GM21447 (cell line): Measurements from ENCODE around the gene NDE1.
"Not testable (repeated sequence)": the region's sequence is repeated elsewhere in the genome, so short reads cannot be mapped to it uniquely, and the experiment has no call there.

Experiments used
- ATAC-seq: cut with Tn5 transposase; IDR thresholded peaks from one replicate; pipeline ENCODE4 v1.9.1; 2021; ENCODE audit not compliant: unreplicated experiment

Gene NDE1

DNA sequence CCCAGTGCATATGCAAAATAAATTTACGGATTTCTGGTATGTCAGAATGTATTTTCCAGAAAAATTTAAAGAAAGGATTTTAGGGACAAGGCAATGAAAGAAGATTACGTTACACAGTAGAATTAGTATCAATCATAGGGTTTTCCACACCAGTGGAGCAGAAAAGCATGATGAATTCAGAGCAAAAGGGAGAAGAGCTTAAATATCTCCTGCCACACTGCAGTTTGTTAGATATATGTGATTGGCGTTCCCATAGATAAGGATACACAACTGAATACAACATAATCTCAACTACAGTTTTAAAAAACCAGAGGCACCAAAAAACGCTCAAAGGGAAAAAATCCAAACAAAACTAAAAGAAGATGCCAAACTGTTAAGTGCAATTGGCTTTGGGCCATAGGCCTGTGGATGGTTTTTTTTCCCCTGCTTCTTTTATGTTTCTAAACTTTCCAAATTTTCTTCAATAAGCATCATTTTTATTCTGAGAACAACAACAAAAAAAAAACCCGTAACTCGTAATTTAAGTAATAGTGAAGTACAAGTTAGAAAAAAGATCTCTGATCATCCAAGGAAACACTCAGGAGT, 29.3 kb upstream of the NDE1 start:
- no peak for ATAC-seq

DNA sequence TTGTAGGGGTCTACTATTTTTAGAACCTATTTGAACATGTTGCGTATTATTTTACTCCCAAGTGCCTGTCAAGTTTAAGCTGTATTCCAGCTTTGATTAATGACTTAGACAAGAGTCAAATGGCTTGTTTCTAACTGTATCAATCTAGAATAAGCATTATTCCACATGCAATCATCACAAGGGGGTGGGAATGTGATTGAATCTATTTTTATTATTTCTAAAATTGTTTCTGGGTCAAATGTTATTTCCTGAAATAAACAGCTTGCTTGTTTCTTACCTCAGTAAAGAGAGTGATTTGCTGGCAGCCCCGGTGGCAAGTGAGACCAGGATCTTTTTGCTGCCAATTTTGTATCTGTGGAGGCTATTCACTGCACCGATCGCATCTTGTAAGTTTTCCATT, 28.6 kb upstream of the NDE1 start:
- ATAC-seq = no peak

GRCh38 chr16:15621889-15622288, 28.2 kb upstream of the NDE1 start:
- ATAC-seq = no peak

DNA sequence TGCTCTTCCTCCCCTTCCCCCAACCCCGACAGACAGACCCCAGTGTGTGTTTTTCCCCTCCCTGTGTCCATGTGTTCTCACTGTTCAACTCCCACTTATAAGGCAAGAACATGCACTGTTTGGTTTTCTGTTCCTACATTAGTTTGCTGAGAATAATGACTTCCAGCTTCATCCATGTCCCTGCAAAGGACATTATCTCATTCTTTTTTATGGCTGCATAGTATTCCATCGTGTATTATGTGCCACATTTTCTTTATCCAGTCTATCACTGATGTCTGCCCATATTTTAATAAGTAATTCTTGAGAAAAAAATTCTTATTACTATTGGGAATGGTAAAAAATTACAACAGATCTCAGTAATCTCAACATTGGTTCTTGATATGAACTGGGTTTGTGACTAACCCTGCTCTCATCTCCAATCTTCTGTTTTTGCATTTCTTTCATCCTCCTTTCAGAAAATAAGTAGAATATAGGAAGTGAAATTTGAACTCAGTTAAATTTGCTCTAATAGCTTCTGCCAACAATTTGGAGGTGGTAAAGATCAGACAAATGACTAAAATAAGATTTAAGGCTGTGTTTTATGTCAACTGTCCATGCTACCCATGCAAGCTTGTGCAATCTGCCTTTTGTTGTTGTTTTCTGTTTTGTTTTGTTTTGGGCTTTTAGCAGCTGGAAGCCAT, 18.2 kb upstream of the NDE1 start:
- no peak for ATAC-seq

DNA sequence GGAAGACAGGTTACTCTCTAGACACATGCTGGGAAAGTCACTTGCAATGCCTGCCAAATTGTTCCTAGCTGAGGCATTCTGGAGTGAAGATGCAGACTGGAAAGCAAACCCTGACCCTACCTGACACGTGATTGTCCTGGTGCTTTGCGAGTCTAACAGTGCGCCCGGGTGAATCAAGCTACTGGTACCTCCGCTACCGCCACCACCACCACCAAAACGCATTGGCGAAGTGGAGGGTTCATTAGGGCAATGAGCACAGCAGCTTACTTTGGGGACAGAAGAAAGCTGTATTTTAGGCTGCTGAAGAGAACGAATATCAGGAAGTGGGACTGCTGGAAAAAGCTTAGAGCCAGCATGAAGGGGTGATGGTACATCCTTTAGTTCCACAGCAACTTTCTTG, 14.1 kb upstream of the NDE1 start:
- no peak for ATAC-seq

DNA sequence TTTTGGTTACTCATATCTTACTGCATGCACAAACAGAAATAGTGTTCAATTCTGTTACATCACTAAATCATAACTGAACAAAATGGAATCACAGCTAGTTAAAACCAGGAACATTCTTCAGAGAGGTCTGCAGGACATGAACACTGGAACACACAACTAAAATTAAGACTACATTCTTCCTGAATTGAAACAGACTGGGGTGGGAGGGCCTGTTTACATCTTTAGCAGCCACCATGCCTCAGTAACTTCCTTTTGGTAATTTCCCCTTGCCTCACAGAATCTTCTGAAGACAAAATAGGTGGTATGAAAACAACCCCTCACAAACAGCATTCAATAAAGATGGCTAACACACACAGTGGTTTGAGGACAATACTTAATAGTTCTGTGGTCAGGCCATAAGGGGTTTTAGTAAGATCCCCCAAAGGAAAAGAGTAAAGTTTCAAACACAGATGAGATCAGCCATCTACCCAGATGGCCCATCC, 13.6 kb upstream of the NDE1 start:
- peak; percentile 46 for ATAC-seq

DNA sequence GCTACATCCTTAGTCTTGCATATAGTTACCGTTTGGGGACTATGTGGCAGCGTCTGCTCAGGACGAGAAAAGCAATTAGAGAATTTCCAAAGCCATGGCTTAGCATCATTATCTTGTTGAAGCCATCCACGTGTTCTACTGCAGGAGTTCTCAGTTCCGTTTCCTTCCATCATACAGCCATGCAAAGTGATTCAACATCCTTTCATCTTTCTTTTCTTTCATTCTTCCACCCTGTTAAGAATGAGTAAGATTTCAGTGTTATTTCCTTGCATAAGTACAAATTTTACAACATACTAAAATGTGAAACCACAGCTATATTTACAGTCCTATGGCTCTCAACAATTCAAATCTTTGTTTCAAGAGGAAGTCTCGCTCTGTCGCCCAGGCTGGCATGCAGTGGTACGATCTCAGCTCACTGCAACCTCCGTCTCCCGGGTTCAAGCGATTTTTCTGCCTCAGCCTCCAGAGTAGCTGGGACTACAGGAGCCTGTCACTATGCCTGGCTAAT, 10.9 kb upstream of the NDE1 start:
- ATAC-seq = no peak

DNA sequence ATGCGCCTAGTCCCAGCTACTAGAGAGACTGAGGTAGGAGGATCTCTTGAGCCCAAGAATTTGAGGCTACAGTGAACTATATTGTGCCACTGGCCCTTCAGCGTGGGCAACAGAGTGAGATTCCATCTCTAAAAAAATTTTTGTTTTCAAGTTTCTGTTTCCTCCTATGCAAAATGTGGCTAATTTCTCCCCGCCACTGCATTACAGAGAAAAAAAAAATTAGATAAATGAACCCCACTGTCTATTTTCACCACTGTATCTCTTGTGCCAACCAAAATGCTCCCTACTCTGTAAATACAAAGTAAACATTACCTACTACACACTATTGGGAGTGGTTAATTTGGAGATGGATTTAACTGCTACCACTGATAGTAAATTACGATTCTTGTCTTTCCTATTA, 9.1 kb upstream of the NDE1 start:
- ATAC-seq = no peak

DNA sequence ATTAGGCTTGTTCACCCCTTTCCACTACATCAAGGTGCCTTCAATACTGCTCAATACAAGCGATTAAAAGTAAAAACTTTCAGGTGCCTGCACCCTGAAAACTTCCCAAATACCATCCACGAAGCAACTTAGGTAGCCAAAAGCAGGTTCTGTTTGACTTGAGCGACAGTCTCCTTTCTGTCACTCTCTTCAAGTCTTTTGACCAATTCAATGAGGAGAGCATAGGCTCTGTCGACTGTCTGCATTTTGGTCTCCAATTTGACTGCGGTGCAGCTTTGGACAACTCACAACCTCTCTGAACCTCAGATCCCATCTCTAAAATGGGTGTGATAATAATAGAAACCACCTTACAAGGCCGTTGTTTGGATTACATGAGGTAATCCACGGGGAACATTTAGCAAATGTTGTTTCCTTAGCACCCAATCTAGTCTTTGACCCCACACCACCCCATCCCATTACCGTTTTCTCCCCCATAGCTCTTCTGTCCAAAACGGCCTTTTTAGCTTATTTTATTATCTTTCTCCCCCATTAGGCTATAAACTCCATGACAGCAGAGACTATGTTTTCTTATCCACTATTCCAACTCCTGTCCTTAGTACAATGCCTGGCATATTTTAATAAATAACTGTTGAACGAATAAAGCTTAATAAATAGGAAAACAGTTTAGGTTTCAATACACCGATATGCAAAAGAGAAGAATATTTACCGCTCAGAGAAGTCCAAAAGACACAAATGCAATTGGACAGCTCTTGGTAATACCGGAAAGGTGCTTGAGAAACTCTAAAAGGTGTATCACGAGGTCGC, 8.1 kb upstream of the NDE1 start:
- no peak for ATAC-seq

DNA sequence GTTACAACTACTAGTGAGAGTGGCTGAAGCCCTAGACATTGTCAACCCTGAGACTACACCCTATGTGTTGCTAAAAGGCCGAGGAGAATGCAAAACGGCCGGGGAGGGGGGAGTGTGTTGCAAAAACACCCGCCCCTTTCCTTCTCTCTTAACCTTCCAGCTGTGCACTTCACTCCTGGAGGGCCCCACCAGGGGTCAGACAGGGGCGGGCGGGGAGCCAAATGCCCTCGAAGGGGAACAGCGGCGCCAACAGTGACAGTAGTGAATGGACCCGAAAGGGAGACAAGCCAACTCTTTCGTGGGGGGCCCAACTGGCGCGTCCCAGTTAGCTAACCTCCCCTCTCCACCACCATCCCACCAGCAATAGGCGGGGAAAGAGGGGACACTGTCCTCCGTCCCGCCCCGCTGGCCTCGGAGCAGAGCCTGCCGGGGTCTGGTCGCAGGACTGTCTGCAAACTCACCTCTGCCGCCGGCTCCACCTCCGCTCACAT, 7.4 kb upstream of the NDE1 start:
- peak; percentile 59 for ATAC-seq

GRCh38 chr16:15643048-15643945, 6.7 kb upstream of the NDE1 start, which contains the start of gene MARF1:
MARF1 (minus strand) TSS chr16:15643154; CDS start chr16:15639233, 3,921 bp downstream.
- peak; percentile 28 for ATAC-seq

DNA sequence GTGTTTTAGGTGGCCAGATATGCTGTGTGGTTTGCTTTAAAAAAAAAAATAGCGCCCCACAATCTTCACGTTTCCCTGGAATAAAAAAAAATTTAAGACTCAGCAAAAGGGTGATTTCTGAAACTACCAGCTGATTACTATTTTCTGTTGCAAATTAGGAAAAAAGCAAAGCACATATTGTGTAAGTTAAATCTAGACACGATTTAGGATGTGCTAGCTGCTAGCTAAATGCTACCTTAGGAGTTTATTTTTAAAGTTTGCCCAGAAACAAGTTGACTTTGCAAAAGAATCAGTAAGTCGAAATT, 6.1 kb upstream of the NDE1 start:
- no peak for ATAC-seq

DNA sequence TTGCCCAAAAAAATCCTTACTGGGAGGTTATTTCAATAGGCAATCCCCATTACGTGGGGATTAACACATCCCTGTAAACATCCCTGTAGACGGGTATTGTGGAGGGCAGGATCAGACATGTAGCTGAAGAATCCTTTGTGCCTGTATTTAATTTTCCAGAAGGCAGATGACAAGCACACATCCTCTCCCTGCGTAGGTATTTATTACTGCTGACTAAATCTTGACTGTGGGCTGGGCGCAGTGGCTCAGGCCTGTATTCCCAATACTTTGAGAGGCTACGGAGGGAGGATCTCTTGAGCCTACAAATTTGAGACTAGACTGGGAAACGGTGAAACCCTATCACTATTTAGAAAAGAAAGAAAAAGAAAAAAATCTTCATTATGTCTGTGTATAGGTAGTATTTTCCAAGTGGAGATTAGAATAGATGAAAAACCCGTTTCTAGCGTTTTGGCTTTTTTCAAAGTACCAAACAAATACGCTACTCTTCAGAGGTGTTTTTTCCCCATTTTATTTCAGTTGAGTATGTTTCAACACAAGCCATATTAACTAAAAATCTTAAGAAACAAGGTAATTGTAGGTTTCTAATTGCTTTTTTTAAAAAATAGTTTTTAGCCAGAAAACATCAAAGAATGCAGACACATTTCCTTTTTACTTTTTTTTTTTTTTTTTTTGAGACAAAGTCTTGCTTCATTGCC, 5.6 kb upstream of the NDE1 start:
- ATAC-seq = no peak

DNA sequence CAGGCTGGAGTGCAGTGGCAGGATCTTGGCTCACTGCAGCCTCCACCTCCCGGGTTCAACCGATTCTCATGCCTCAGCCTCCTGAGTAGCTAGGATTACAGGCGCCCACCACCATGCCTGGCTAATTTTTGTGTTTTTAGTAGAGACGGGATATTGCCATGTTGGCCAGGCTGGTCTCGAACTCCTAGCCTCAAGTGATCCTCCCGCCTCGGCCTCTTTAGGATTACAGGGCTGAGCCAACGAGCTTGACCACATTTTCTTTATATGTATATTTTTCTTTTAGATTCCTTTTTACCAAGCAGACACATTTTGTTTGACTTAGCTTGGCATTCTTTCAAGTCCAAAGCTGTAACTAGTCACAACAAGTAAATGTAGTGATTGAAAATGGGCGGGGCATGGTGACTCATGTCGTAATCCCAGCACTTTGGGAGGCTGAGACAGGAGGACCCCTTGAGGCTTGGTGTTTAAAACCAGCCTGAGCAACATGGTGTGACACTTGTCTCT, 5.0 kb upstream of the NDE1 start:
- not testable (repeated sequence) for ATAC-seq

- not testable (repeated sequence) for ATAC-seq
These were observed 3.3 kb upstream of the NDE1 start for GRCh38 chr16:15646557-15647293.

GRCh38 chr16:15647294-15648014, 2.6 kb upstream of the NDE1 start:
- ATAC-seq = no peak

DNA sequence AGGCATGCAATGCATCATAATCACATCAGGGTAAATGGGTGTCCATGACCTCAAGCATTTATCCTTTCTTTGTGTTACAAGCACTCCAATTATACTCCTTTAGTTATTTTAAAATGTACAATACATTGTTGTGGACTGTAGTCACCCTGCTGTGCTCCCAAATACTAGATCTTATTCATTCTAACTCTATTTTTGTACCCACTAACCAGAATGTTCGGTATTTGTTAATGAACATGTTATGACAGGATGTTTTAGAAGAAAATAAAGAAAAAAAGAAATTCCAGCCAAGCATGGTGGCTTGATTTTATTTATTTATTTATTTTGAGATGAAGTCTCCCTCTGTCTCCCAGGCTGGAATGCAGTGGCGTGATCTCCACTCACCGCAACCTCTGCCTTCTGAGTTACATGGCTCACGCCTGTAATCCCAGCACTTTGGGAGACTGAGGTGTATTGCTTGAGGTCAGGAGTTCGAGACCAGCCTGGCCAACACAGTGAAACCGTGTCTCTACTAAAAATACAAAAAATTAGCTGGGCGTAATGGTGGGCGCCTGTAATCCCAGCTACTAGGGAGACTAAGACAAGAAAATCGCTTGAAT, 1.8 kb upstream of the NDE1 start:
- ATAC-seq = no peak

- ATAC-seq = not testable (repeated sequence)
These were observed 734 bp upstream of the NDE1 start for GRCh38 chr16:15649311-15649710.
